Ovary (tissue), 3 donors: Measurements from ENCODE around the gene ARHGDIB.

Experiments used
- POLR2A ChIP-seq: fragments of 450-650 bp; IDR thresholded peaks from one replicate; pipeline ENCODE4 v1.6.1; 2017; ENCODE audit warnings: antibody characterized with exemption, mild to moderate bottlenecking, moderate library complexity
- TF ChIP-seq, protein P1 (sequence below), 3 donors: fragments of 450-650 bp in 2 of 3; fragments of 200-600 bp in 1 of 3; IDR thresholded peaks; one replicate each; pipeline versions ENCODE4 v1.5.1 to v1.8.0; 2016 to 2022; ENCODE audit warnings: antibody characterized with exemption in 3 of 3, mild to moderate bottlenecking in 1 of 3
- donor health status: DM: no; HTN: no; CAD: no.

DNA sequence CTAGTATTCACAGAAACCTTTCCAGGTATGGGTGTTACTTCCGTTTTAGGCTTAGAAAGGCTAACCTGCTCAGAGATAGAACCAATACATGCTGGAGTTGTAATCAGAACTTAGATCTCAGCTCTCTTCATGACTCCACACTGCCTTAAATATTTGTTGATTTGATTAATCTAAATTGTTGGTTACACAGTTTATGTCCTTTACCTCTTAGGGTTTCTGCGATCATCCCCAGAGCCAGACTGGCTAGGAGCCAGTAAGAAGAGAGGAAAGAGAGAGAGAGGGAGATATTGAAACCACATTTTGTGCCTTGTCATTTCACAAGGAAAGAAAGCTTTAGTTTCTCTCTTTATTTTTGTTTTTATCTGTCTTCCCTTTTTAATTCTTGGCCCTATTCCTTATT, 58.9 kb downstream of the ARHGDIB start:
- TF ChIP-seq, protein P1, sequence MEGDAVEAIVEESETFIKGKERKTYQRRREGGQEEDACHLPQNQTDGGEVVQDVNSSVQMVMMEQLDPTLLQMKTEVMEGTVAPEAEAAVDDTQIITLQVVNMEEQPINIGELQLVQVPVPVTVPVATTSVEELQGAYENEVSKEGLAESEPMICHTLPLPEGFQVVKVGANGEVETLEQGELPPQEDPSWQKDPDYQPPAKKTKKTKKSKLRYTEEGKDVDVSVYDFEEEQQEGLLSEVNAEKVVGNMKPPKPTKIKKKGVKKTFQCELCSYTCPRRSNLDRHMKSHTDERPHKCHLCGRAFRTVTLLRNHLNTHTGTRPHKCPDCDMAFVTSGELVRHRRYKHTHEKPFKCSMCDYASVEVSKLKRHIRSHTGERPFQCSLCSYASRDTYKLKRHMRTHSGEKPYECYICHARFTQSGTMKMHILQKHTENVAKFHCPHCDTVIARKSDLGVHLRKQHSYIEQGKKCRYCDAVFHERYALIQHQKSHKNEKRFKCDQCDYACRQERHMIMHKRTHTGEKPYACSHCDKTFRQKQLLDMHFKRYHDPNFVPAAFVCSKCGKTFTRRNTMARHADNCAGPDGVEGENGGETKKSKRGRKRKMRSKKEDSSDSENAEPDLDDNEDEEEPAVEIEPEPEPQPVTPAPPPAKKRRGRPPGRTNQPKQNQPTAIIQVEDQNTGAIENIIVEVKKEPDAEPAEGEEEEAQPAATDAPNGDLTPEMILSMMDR (IDR thresholded peaks at IDR 0.05), result no peak
- TF ChIP-seq POLR2A, result no peak
